Stomach (tissue), 19 donors: ENCODE measurements around the gene RPN2. TPM values are rescaled to one million over a fixed set of nuclear protein-coding genes. Genes with fewer than 3 reads are reported as not detected.
A peak's percentile ranks its signal among the peaks of the same experiment; 100 is the strongest.

ENCODE experiments used
- DNase-seq, 2 donors: peaks; one replicate each; pipeline versions ENCODE4 v3.0.0 to v3.0.0-alpha.2; 2013 to 2019
- H3K27ac ChIP-seq, 5 donors: fragments of 200-600 bp in 4 of 5; sonication (generic) in 4 of 5; one replicate each; pipeline ENCODE4 v1.5.1; 2013 to 2019; ENCODE audit warnings: mild to moderate bottlenecking in 1 of 5, moderate library complexity in 1 of 5
- H3K27me3 ChIP-seq, 3 donors: fragments of 200-600 bp; sonication (generic); one replicate each; pipeline ENCODE4 v1.5.1; 2017 to 2019; ENCODE audit warnings: mixed run types in 1 of 3
- H3K36me3 ChIP-seq, 4 donors: fragments of 200-600 bp; sonication (generic); 1 replicate in 3 of 4; 2 replicates in 1 of 4; pipeline ENCODE4 v1.5.1; 2016 to 2019
- H3K4me1 ChIP-seq, 4 donors: fragments of 200-600 bp; sonication (generic); one replicate each; pipeline ENCODE4 v1.5.1; 2016 to 2019
- H3K4me3 ChIP-seq, 4 donors: fragments of 200-600 bp; sonication (generic) in 3 of 4; one replicate each; pipeline ENCODE4 v1.5.1; 2016 to 2019; ENCODE audit warnings: mild to moderate bottlenecking in 1 of 4
- H3K9me3 ChIP-seq, 4 donors: fragments of 200-600 bp; sonication (generic); one replicate each; pipeline ENCODE4 v1.5.1; 2016 to 2019
- CTCF ChIP-seq, 7 experiments: fragments of 450-650 bp in 4 of 7; fragments of 200-600 bp in 3 of 7; sonication (generic) in 3 of 7; IDR thresholded peaks; one replicate each; pipeline ENCODE4 v1.5.1; 2016 to 2019; ENCODE audit warnings: antibody characterized with exemption in 7 of 7, control low read depth in 2 of 7, mild to moderate bottlenecking in 1 of 7
- EP300 ChIP-seq: sonication (generic); formaldehyde crosslinking; IDR thresholded peaks from one replicate; pipeline ENCODE4 v1.6.1; 2017; ENCODE audit warnings: antibody characterized with exemption
- POLR2A ChIP-seq, 4 donors: fragments of 450-650 bp; IDR thresholded peaks; one replicate each; pipeline ENCODE4 v1.6.1; 2016; ENCODE audit warnings: antibody characterized with exemption in 4 of 4, control low read depth in 2 of 4, mild to moderate bottlenecking in 1 of 4, moderate library complexity in 1 of 4
- POLR2AphosphoS5 ChIP-seq, 3 donors: sonication (generic); formaldehyde crosslinking; IDR thresholded peaks; one replicate each; pipeline ENCODE4 v1.6.1; 2016; ENCODE audit warnings: antibody characterized with exemption in 3 of 3
- WGBS, 5 donors: extraction: QIAGEN DNeasy Blood & Tissue Kit in 3 of 5; methylation state at CpG; one replicate each; pipeline versions ENCODE4 v1.1.5 to v1.1.7; 2013 to 2018; 5-methylcytosine and 5-hydroxymethylcytosine counted together
- intact Hi-C: fragments of 100-400 bp; cut with DNase I; formaldehyde crosslinking; loops from one replicate; pipeline ENCODE4 v1.15.1; 2023; ENCODE audit warnings: low total_unique reads
- long read RNA-seq, 10 donors: transcript quantifications; one replicate each; lab custom pipeline, GENCODE V29; 2026
- polyA plus RNA-seq, 3 donors: library from polyadenylated mRNA; stranded (reverse); fragments of 200-250 nt; gene quantifications; one replicate each; pipeline ENCODE4 v1.2.3, GENCODE V29; 2013
- total RNA-seq, 5 donors: library from RNA; depleted of rRNA; stranded (reverse); fragments of >200 nt; gene quantifications; one replicate each; pipeline versions ENCODE4 v1.1.0 to v1.2.3, GENCODE V29; 2014 to 2016
- donor health status: healthy with polysubstance abuse.
- donor health status: Bipolar disorder and iron deficiency.
- donor health status: healthy.

Gene RPN2
- 100 to 1,000 TPM in 3 of 5 donors, 10 to 100 TPM in 2; 48.4 to 163 (median 117) TPM for total RNA-seq
- polyA plus RNA-seq: 10 to 100 TPM; 32.5 to 76.3 (median 63.1) TPM
- long read RNA-seq, donor 1, transcript RPN2-201 (17 exons, 2,515 nt): major isoform, 8 of 101 reads
- long read RNA-seq, donor 1, partial matches to known transcripts: 88 of 101 reads
- long read RNA-seq, donor 1, other reads (novel, unspliced or antisense): 5 of 101 reads
- long read RNA-seq, donor 2, transcript RPN2-201 (17 exons, 2,515 nt): major isoform, 25 of 117 reads
- long read RNA-seq, donor 2, partial matches to known transcripts: 83 of 117 reads
- long read RNA-seq, donor 2, other reads (novel, unspliced or antisense): 9 of 117 reads
- long read RNA-seq, donor 3, transcript RPN2-201 (17 exons, 2,515 nt): major isoform, 16 of 65 reads
- long read RNA-seq, donor 3, partial matches to known transcripts: 48 of 65 reads
- long read RNA-seq, donor 3, other reads (novel, unspliced or antisense): 0 of 65 reads
- long read RNA-seq, donor 4, partial matches to known transcripts: 7 of 9 reads
- long read RNA-seq, donor 4, other reads (novel, unspliced or antisense): 0 of 9 reads
- long read RNA-seq, donor 5, transcript RPN2-201 (17 exons, 2,515 nt): major isoform, 24 of 92 reads
- long read RNA-seq, donor 5, partial matches to known transcripts: 68 of 92 reads
- long read RNA-seq, donor 5, other reads (novel, unspliced or antisense): 0 of 92 reads
- long read RNA-seq, donor 6, transcript RPN2-201 (17 exons, 2,515 nt): major isoform, 61 of 336 reads
- long read RNA-seq, donor 6, partial matches to known transcripts: 275 of 336 reads
- long read RNA-seq, donor 6, other reads (novel, unspliced or antisense): 0 of 336 reads
- long read RNA-seq, donor 7, transcript RPN2-201 (17 exons, 2,515 nt): major isoform, 22 of 106 reads
- long read RNA-seq, donor 7, partial matches to known transcripts: 83 of 106 reads
- long read RNA-seq, donor 7, other reads (novel, unspliced or antisense): 0 of 106 reads
- long read RNA-seq, donor 8, transcript RPN2-201 (17 exons, 2,515 nt): major isoform, 22 of 146 reads
- long read RNA-seq, donor 8, partial matches to known transcripts: 124 of 146 reads
- long read RNA-seq, donor 8, other reads (novel, unspliced or antisense): 0 of 146 reads
- long read RNA-seq, donor 9, transcript RPN2-201 (17 exons, 2,515 nt): major isoform, 10 of 172 reads
- long read RNA-seq, donor 9, partial matches to known transcripts: 162 of 172 reads
- long read RNA-seq, donor 9, other reads (novel, unspliced or antisense): 0 of 172 reads
- long read RNA-seq, donor 10, transcript RPN2-201 (17 exons, 2,515 nt): major isoform, 9 of 28 reads
- long read RNA-seq, donor 10, partial matches to known transcripts: 19 of 28 reads
- long read RNA-seq, donor 10, other reads (novel, unspliced or antisense): 0 of 28 reads

- 0% methylated on average over 36 to 80 of the region's 80 CpGs for WGBS, 5 donors
- TF ChIP-seq POLR2AphosphoS5 (IDR thresholded peaks at IDR 0.05) (peak; percentile 53 to 88 (median 79)), POLR2A (IDR thresholded peaks at IDR 0.05) (peak in 1 of 4 donors; percentile 35), EP300 (no peak), CTCF (IDR thresholded peaks at IDR 0.05) (no peak)
Observed at GRCh38 chr20:37178839-37179682, at the start of gene RPN2, which contains the start of gene MROH8. RPN2 (plus strand) TSS chr20:37179330; CDS start chr20:37179357, 27 bp downstream. MROH8 (minus strand) TSS chr20:37179548.

GRCh38 chr20:37131486-37131885 is 47.6 kb upstream of the RPN2 start:
- H3K36me3 ChIP-seq: peaks cover 0 to 14% (median 0%) of the 10 kb centered on the region in 4 donors
- no peak overlapping the region for H3K4me3 ChIP-seq
- intact Hi-C loops: no loop called here
- WGBS, 5 donors: 76 to 90% (median 82%) methylated on average over 3 of the region's 3 CpGs
- H3K27me3 ChIP-seq: no peaks in the 10 kb centered on the region
- TF ChIP-seq POLR2AphosphoS5 (IDR thresholded peaks at IDR 0.05): no peak
- no peak for TF ChIP-seq CTCF (IDR thresholded peaks at IDR 0.05)
- no peak for TF ChIP-seq EP300
- no peak for TF ChIP-seq POLR2A (IDR thresholded peaks at IDR 0.05)
- DNase-seq: no peak
- H3K9me3 ChIP-seq: no peaks in the 10 kb centered on the region
- no peak overlapping the region for H3K27ac ChIP-seq
- no peaks in the 10 kb centered on the region for H3K4me1 ChIP-seq

More at GRCh38 chr20:37178839-37179682, at the start of gene RPN2, which contains the start of gene MROH8:
- Histone ChIP-seq H3K4me1 (peaks cover 27 to 55% (median 42%) of the 10 kb centered on the region in 4 donors), H3K9me3 (no peaks in the 10 kb centered on the region), H3K36me3 (peaks cover 2 to 11% (median 6%) of the 10 kb centered on the region in 4 donors), H3K27me3 (no peaks in the 10 kb centered on the region), H3K27ac (peak within 1 kb of the TSS; percentile 95 to 98 (median 98)), H3K4me3 (peak within 1 kb of the TSS; percentile 85 to 97 (median 91))
- DNase-seq: peak; percentile 99
- intact Hi-C loops: no loop called here

GRCh38 chr20:37133952-37134351 is 45.2 kb upstream of the RPN2 start:
- H3K27ac ChIP-seq: no peak overlapping the region
- WGBS, 5 donors: 82 to 100% (median 96%) methylated on average over 2 of the region's 2 CpGs

More at GRCh38 chr20:37133952-37134351, 45.2 kb upstream of the RPN2 start:
- H3K27me3 ChIP-seq: no peaks in the 10 kb centered on the region
- DNase-seq: no peak
- H3K4me1 ChIP-seq: no peaks in the 10 kb centered on the region
- no peak for TF ChIP-seq CTCF (IDR thresholded peaks at IDR 0.05)
- no peak for TF ChIP-seq POLR2A (IDR thresholded peaks at IDR 0.05)
- no peak for TF ChIP-seq EP300
- no peak for TF ChIP-seq POLR2AphosphoS5 (IDR thresholded peaks at IDR 0.05)
- intact Hi-C loops: no loop called here
- H3K4me3 ChIP-seq: no peak overlapping the region
- no peaks in the 10 kb centered on the region for H3K9me3 ChIP-seq
- peaks cover 0 to 14% (median 0%) of the 10 kb centered on the region in 4 donors for H3K36me3 ChIP-seq
